Small intestine (tissue), 7 donors: Measurements from ENCODE around the gene CLEC2D. TPM values are rescaled to one million over a fixed set of nuclear protein-coding genes. Genes with fewer than 3 reads are reported as not detected.
"Not testable (repeated sequence)": the region's sequence is repeated elsewhere in the genome, so short reads cannot be mapped to it uniquely, and the experiment has no call there.

Source experiments
- DNase-seq, 2 donors: peaks; one replicate each; pipeline versions ENCODE4 v3.0.0 to v3.0.0-alpha.2; 2013
- FAIRE-seq: peaks from 2 replicates; lab custom pipeline; 2012; peaks lifted over from hg19 to GRCh38; lab: Jason Lieb, UNC
- H3K27ac ChIP-seq, 3 donors: one replicate each; pipeline ENCODE4 v1.5.1; 2013; ENCODE audit warnings: low read length in 2 of 3, mild to moderate bottlenecking in 2 of 3, control low read depth in 1 of 3, inconsistent platforms in 1 of 3, low read depth in 1 of 3, moderate library complexity in 1 of 3
- H3K27me3 ChIP-seq, 3 donors: one replicate each; pipeline ENCODE4 v1.6.1; 2013; ENCODE audit warnings: low read length in 3 of 3, inconsistent platforms in 1 of 3; ENCODE audit not compliant: control insufficient read depth in 3 of 3, insufficient read depth in 3 of 3
- H3K36me3 ChIP-seq, 3 donors: one replicate each; pipeline ENCODE4 v1.6.1; 2013; ENCODE audit warnings: low read length in 3 of 3, inconsistent platforms in 1 of 3, low read depth in 1 of 3, mild to moderate bottlenecking in 1 of 3, moderate library complexity in 1 of 3; ENCODE audit not compliant: control insufficient read depth in 3 of 3, insufficient read depth in 2 of 3
- H3K4me1 ChIP-seq, 3 donors: one replicate each; pipeline ENCODE4 v1.6.1; 2013; ENCODE audit warnings: low read length in 2 of 3, inconsistent platforms in 1 of 3, low read depth in 1 of 3, mild to moderate bottlenecking in 1 of 3, moderate library complexity in 1 of 3; ENCODE audit not compliant: control insufficient read depth in 3 of 3, insufficient read depth in 2 of 3
- H3K4me3 ChIP-seq, 3 donors: one replicate each; pipeline ENCODE4 v1.5.1; 2013; ENCODE audit warnings: low read length in 3 of 3, control low read depth in 1 of 3, inconsistent platforms in 1 of 3, low read depth in 1 of 3, mild to moderate bottlenecking in 1 of 3, moderate library complexity in 1 of 3
- H3K9me3 ChIP-seq, 2 donors: one replicate each; pipeline ENCODE4 v1.6.1; 2013; ENCODE audit warnings: low read depth in 1 of 2, low read length in 1 of 2; ENCODE audit not compliant: control insufficient read depth in 2 of 2, insufficient read depth in 1 of 2
- WGBS, 3 donors: extraction: QIAGEN DNeasy Blood & Tissue Kit; methylation state at CpG; one replicate each; pipeline ENCODE4 v1.1.7; 2013; 5-methylcytosine and 5-hydroxymethylcytosine counted together
- polyA plus RNA-seq, 4 donors: library from polyadenylated mRNA; stranded (reverse) in 3 of 4; unstranded in 1 of 4; fragments of 200-250 nt in 3 of 4; fragments of 120-200 nt in 1 of 4; gene quantifications; one replicate each; pipeline versions ENCODE4 v1.2.1 to v1.2.3, GENCODE V29; 2013
- donor health status: healthy with polysubstance abuse.
- donor health status: control.
- donor health status: control.
- donor health status: Bipolar disorder and iron deficiency.
- donor health status: healthy.

The CLEC2D gene
- polyA plus RNA-seq, 4 donors, result 0.67 to 8.5 (median 2.2) TPM

GRCh38 chr12:9685915-9686314 lies 16.4 kb downstream of the CLEC2D start:
- peaks cover 0 to 17% (median 3%) of the 10 kb centered on the region in 3 donors for H3K36me3 ChIP-seq
- WGBS, 3 donors, result 74 to 88% (median 86%) methylated on average over 4 of the region's 4 CpGs
- H3K27ac ChIP-seq, result no peak overlapping the region
- no peaks in the 10 kb centered on the region for H3K27me3 ChIP-seq
- peaks cover 0 to 3% of the 10 kb centered on the region in 2 donors for H3K9me3 ChIP-seq
- H3K4me3 ChIP-seq, result no peak overlapping the region
- FAIRE-seq (no peak), DNase-seq (no peak)
- H3K4me1 ChIP-seq, result no peaks in the 10 kb centered on the region

GRCh38 chr12:9687228-9687627 lies 17.7 kb downstream of the CLEC2D start:
- Histone ChIP-seq H3K27ac (no peak overlapping the region), H3K27me3 (no peaks in the 10 kb centered on the region), H3K4me3 (no peak overlapping the region), H3K36me3 (peaks cover 0 to 20% (median 3%) of the 10 kb centered on the region in 3 donors), H3K9me3 (peaks cover 0 to 3% of the 10 kb centered on the region in 2 donors), H3K4me1 (no peaks in the 10 kb centered on the region)
- no peak for FAIRE-seq
- 73 to 90% (median 81%) methylated on average over 1 of the region's 1 CpG for WGBS, 3 donors
- DNase-seq, result no peak

- Histone ChIP-seq H3K27me3 (no peaks in the 10 kb centered on the region), H3K4me1 (no peaks in the 10 kb centered on the region), H3K27ac (no peak overlapping the region), H3K36me3 (peaks cover 0 to 13% (median 4%) of the 10 kb centered on the region in 3 donors), H3K4me3 (no peak overlapping the region), H3K9me3 (no peaks in the 10 kb centered on the region)
- DNase-seq, result no peak
- 85 to 95% (median 93%) methylated on average over 1 of the region's 1 CpG for WGBS, 3 donors
- no peak for FAIRE-seq
These were observed 23.4 kb downstream of the CLEC2D start for GRCh38 chr12:9692909-9693308.

- FAIRE-seq, result no peak
- H3K36me3 ChIP-seq, result peaks cover 0 to 8% (median 4%) of the 10 kb centered on the region in 3 donors
- no peaks in the 10 kb centered on the region for H3K9me3 ChIP-seq
- H3K4me1 ChIP-seq, result no peaks in the 10 kb centered on the region
- WGBS, 3 donors, result 71 to 76% (median 73%) methylated on average over 1 of the region's 1 CpG
- no peaks in the 10 kb centered on the region for H3K27me3 ChIP-seq
- no peak overlapping the region for H3K4me3 ChIP-seq
- no peak overlapping the region for H3K27ac ChIP-seq
- DNase-seq, result no peak
These were observed 24.7 kb downstream of the CLEC2D start for GRCh38 chr12:9694241-9694640.

GRCh38 chr12:9695150-9695549 lies 25.6 kb downstream of the CLEC2D start:
- DNase-seq, H3K4me3 ChIP-seq, H3K27me3 ChIP-seq, H3K36me3 ChIP-seq, H3K4me1 ChIP-seq, H3K27ac ChIP-seq, H3K9me3 ChIP-seq, FAIRE-seq: not testable (repeated sequence)
- WGBS, 3 donors, result 90 to 94% (median 91%) methylated on average over 9 of the region's 9 CpGs

GRCh38 chr12:9695661-9696060 lies 26.1 kb downstream of the CLEC2D start:
- not testable (repeated sequence) for H3K9me3 ChIP-seq, H3K27ac ChIP-seq, H3K36me3 ChIP-seq, FAIRE-seq, DNase-seq, H3K4me1 ChIP-seq, H3K27me3 ChIP-seq, H3K4me3 ChIP-seq
- 92 to 100% (median 97%) methylated on average over 3 of the region's 3 CpGs for WGBS, 3 donors

GRCh38 chr12:9697619-9698018 lies 28.1 kb downstream of the CLEC2D start:
- Histone ChIP-seq H3K9me3 (peaks cover 0 to 7% of the 10 kb centered on the region in 2 donors), H3K36me3 (peaks cover 0 to 5% (median 4%) of the 10 kb centered on the region in 3 donors), H3K4me1 (no peaks in the 10 kb centered on the region), H3K27me3 (no peaks in the 10 kb centered on the region), H3K4me3 (no peak overlapping the region), H3K27ac (no peak overlapping the region)
- no peak for DNase-seq
- FAIRE-seq, result no peak

- 77 to 87% (median 85%) methylated on average over 2 of the region's 2 CpGs for WGBS, 3 donors
- FAIRE-seq, result no peak
These were observed 29.2 kb downstream of the CLEC2D start for GRCh38 chr12:9698681-9699080.

GRCh38 chr12:9699269-9699897 lies 29.9 kb downstream of the CLEC2D start:
- FAIRE-seq (no peak), DNase-seq (no peak)
- Histone ChIP-seq H3K36me3 (peaks cover 0 to 5% (median 0%) of the 10 kb centered on the region in 3 donors), H3K9me3 (peaks cover 0 to 7% of the 10 kb centered on the region in 2 donors), H3K4me3 (no peak overlapping the region), H3K27ac (no peak overlapping the region), H3K27me3 (no peaks in the 10 kb centered on the region), H3K4me1 (no peaks in the 10 kb centered on the region)
- WGBS, 3 donors, result 42 to 57% (median 50%) methylated on average over 1 of the region's 1 CpG

More at GRCh38 chr12:9698681-9699080, 29.2 kb downstream of the CLEC2D start:
- peaks cover 0 to 7% of the 10 kb centered on the region in 2 donors for H3K9me3 ChIP-seq
- DNase-seq, result no peak
- H3K27ac ChIP-seq, result no peak overlapping the region
- peaks cover 0 to 5% (median 0%) of the 10 kb centered on the region in 3 donors for H3K36me3 ChIP-seq
- H3K4me1 ChIP-seq, result no peaks in the 10 kb centered on the region
- H3K27me3 ChIP-seq, result no peaks in the 10 kb centered on the region
- no peak overlapping the region for H3K4me3 ChIP-seq
